Loucy (cell line): ENCODE data around the gene NOTO.

Experiments used
- H2AFZ ChIP-seq: fragments of 200-600 bp; sonication (generic); 2 replicates; pipeline ENCODE4 v1.6.0; 2016; ENCODE audit warnings: antibody characterized with exemption, mild to moderate bottlenecking, low read length, moderate library complexity
- H3F3A ChIP-seq: fragments of 200-600 bp; 2 replicates; pipeline ENCODE4 v1.6.0; 2016; ENCODE audit warnings: antibody characterized with exemption, low read depth, mild to moderate bottlenecking
- H3K27me3 ChIP-seq: fragments of 200-600 bp; sonication (generic); 2 replicates; pipeline ENCODE4 v1.6.1; 2014; ENCODE audit warnings: low read length, mild to moderate bottlenecking; ENCODE audit not compliant: insufficient read depth, poor library complexity, severe bottlenecking
- H3K36me3 ChIP-seq: fragments of 200-600 bp; sonication (generic); 2 replicates; pipeline ENCODE4 v1.6.1; 2016; ENCODE audit warnings: low read length; ENCODE audit not compliant: insufficient read depth
- H3K4me1 ChIP-seq: fragments of 200-600 bp; sonication (generic); 2 replicates; pipeline ENCODE4 v1.5.1; 2014; ENCODE audit warnings: low read length, mild to moderate bottlenecking; ENCODE audit not compliant: insufficient read depth, poor library complexity, severe bottlenecking
- H3K4me2 ChIP-seq: fragments of 200-600 bp; sonication (generic); 2 replicates; pipeline ENCODE4 v1.6.0; 2014; ENCODE audit warnings: antibody characterized with exemption, low read length, low read depth, mild to moderate bottlenecking; ENCODE audit not compliant: poor library complexity, severe bottlenecking
- H3K4me3 ChIP-seq: fragments of 200-600 bp; sonication (generic); 2 replicates; pipeline ENCODE4 v1.5.1; 2014; ENCODE audit warnings: low read length, mild to moderate bottlenecking, mixed read lengths; ENCODE audit not compliant: poor library complexity, severe bottlenecking
- H3K79me2 ChIP-seq: fragments of 200-600 bp; sonication (generic); 2 replicates; pipeline ENCODE4 v1.6.1; 2014; ENCODE audit warnings: low read length; ENCODE audit not compliant: insufficient read depth
- H3K9ac ChIP-seq: fragments of 200-600 bp; sonication (generic); 2 replicates; pipeline ENCODE4 v1.6.0; 2014; ENCODE audit warnings: mild to moderate bottlenecking, low read depth, low read length, moderate library complexity; ENCODE audit not compliant: poor library complexity, severe bottlenecking
- H3K9me2 ChIP-seq: fragments of 200-600 bp; sonication (generic); replicated peaks from 2 replicates; pipeline ENCODE4 v1.6.1; 2016; ENCODE audit warnings: low read depth, low read length, mixed read lengths
- H3K9me3 ChIP-seq: fragments of 200-600 bp; sonication (generic); 2 replicates; pipeline ENCODE4 v1.6.1; 2014; ENCODE audit warnings: mild to moderate bottlenecking, antibody characterized with exemption, low read length, low read depth; ENCODE audit not compliant: insufficient read depth
- H4K20me1 ChIP-seq: fragments of 200-600 bp; sonication (generic); 2 replicates; pipeline ENCODE4 v1.6.0; 2014; ENCODE audit warnings: antibody characterized with exemption, low read length, mild to moderate bottlenecking; ENCODE audit not compliant: insufficient read depth, poor library complexity, severe bottlenecking
- EZH2phosphoT487 ChIP-seq: fragments of 200-600 bp; IDR thresholded peaks from 2 replicates; pipeline ENCODE4 v1.6.1; 2018; ENCODE audit warnings: antibody characterized with exemption, mild to moderate bottlenecking, moderate library complexity, borderline replicate concordance
- TF ChIP-seq, protein P1 (sequence below): fragments of 200-600 bp; sonication (generic); conservative IDR thresholded peaks from 2 replicates; pipeline ENCODE4 v1.5.1; 2014; ENCODE audit warnings: mild to moderate bottlenecking, antibody characterized with exemption, low read length

NOTO gene

DNA sequence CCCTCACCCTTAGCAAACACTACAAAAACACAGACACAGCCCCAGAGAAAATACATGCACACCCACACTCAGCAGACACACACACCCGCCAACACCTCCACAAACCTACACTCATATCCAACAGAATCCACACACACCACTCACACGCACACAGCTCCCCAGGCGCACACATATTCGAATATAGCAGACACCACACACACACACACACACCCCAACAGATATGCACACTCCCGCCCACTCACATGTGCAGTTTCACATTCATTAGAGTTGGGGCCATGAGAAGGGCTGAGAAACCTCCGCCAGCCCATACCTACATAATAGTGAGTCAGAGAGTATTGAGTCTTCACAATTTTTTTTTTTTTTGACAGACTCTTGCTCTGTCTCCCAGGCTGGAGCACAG, 29.4 kb upstream of the NOTO start:
- H3F3A ChIP-seq = no peaks in the 10 kb centered on the region
- H2AFZ ChIP-seq = no peak overlapping the region
- peaks cover 13% of the 10 kb centered on the region for H3K4me1 ChIP-seq
- no peaks in the 10 kb centered on the region for H4K20me1 ChIP-seq
- no peak overlapping the region for H3K4me2 ChIP-seq
- H3K9me2 ChIP-seq = no peaks in the 10 kb centered on the region
- H3K36me3 ChIP-seq = no peaks in the 10 kb centered on the region
- H3K9me3 ChIP-seq = no peaks in the 10 kb centered on the region
- no peak overlapping the region for H3K9ac ChIP-seq
- no peaks in the 10 kb centered on the region for H3K27me3 ChIP-seq
- TF ChIP-seq EZH2phosphoT487 = no peak
- TF ChIP-seq, protein P1, sequence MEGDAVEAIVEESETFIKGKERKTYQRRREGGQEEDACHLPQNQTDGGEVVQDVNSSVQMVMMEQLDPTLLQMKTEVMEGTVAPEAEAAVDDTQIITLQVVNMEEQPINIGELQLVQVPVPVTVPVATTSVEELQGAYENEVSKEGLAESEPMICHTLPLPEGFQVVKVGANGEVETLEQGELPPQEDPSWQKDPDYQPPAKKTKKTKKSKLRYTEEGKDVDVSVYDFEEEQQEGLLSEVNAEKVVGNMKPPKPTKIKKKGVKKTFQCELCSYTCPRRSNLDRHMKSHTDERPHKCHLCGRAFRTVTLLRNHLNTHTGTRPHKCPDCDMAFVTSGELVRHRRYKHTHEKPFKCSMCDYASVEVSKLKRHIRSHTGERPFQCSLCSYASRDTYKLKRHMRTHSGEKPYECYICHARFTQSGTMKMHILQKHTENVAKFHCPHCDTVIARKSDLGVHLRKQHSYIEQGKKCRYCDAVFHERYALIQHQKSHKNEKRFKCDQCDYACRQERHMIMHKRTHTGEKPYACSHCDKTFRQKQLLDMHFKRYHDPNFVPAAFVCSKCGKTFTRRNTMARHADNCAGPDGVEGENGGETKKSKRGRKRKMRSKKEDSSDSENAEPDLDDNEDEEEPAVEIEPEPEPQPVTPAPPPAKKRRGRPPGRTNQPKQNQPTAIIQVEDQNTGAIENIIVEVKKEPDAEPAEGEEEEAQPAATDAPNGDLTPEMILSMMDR = no peak
- no peak overlapping the region for H3K4me3 ChIP-seq
- no peaks in the 10 kb centered on the region for H3K79me2 ChIP-seq

DNA sequence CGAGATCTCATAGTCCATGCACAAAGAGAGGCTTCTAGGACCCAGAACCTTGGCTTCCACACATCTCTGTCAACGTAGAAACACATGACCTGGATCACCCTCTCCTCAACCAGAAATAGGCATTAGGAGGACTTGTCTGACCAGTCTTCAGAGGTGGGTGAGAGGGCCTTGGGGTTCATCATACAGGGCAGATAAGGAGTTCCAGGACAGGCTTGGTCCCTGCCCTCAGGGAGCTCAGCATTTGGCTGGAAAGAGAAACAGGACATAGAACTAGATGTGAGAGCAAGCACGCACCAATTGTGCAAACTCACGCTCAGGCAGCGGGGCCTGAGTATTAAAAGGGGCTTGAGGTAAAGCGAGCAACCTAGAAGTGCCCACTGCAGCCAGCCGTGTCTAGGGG, 28.6 kb upstream of the NOTO start:
- no peaks in the 10 kb centered on the region for H3K27me3 ChIP-seq
- no peak overlapping the region for H2AFZ ChIP-seq
- H3K4me2 ChIP-seq = no peak overlapping the region
- no peaks in the 10 kb centered on the region for H3K79me2 ChIP-seq
- H3F3A ChIP-seq = no peaks in the 10 kb centered on the region
- H3K9me3 ChIP-seq = no peaks in the 10 kb centered on the region
- H3K9ac ChIP-seq = no peak overlapping the region
- H4K20me1 ChIP-seq = no peaks in the 10 kb centered on the region
- H3K36me3 ChIP-seq = no peaks in the 10 kb centered on the region
- no peaks in the 10 kb centered on the region for H3K9me2 ChIP-seq
- H3K4me3 ChIP-seq = no peak overlapping the region
- TF ChIP-seq, protein P1 = no peak
- no peak for TF ChIP-seq EZH2phosphoT487
- peaks cover 13% of the 10 kb centered on the region for H3K4me1 ChIP-seq

DNA sequence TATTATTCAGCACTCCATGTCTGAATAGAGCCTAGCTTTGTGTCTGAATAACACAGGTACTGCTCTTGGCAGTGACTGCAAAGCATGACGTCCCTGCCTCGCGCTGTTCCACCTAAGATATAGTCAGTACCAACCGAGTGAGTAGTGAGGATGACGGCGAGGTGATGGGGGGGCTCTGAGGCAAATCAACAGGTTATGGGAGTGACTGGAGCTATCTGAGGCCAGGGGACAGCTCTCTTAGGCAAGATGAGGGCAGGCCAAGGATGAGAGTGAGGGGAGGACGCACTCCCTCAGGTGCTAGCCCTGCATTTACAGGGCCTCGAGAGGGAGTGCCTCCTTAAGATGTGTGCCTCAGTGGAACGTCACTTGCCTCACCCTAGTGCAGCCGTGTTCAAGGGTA, 28.1 kb upstream of the NOTO start:
- no peaks in the 10 kb centered on the region for H3F3A ChIP-seq
- H3K9me3 ChIP-seq = no peaks in the 10 kb centered on the region
- no peak overlapping the region for H2AFZ ChIP-seq
- peaks cover 13% of the 10 kb centered on the region for H3K4me1 ChIP-seq
- no peak overlapping the region for H3K4me2 ChIP-seq
- no peaks in the 10 kb centered on the region for H3K36me3 ChIP-seq
- H3K9me2 ChIP-seq = no peaks in the 10 kb centered on the region
- no peaks in the 10 kb centered on the region for H3K27me3 ChIP-seq
- H3K9ac ChIP-seq = no peak overlapping the region
- H4K20me1 ChIP-seq = no peaks in the 10 kb centered on the region
- no peak overlapping the region for H3K4me3 ChIP-seq
- TF ChIP-seq, protein P1 = no peak
- no peaks in the 10 kb centered on the region for H3K79me2 ChIP-seq
